Panc1 (cell line): ENCODE results near the gene ADGRD1. TPM values are rescaled to one million over a fixed set of nuclear protein-coding genes. Genes with fewer than 3 reads are reported as not detected.
"Not testable (repeated sequence)": the region's sequence is repeated elsewhere in the genome, so short reads cannot be mapped to it uniquely, and the experiment has no call there.

Experiments used
- ATAC-seq: fragments of 200-7000 bp; cut with Tn5 transposase; 2 replicates; pipeline ENCODE4 v1.9.1; 2020; ENCODE audit warnings: mild to moderate bottlenecking, moderate library complexity
- BruUV-seq: library from RNA; stranded (reverse); fragments of 400-500 nt; replicated peaks from 2 replicates; lab custom pipeline; 2021; lab: Mats Ljungman, UMichigan
- CTCF ChIA-PET: fragments of 300-600 bp; sonication (Branson Sonifier 250); formaldehyde crosslinking; loops from one replicate; lab custom pipeline; 2022; ENCODE audit warnings: antibody characterized with exemption; lab: Charles Lee
- POLR2A ChIA-PET: fragments of 300-600 bp; sonication (Branson Sonifier 250); formaldehyde crosslinking; loops from one replicate; lab custom pipeline; 2022; ENCODE audit warnings: antibody characterized with exemption; lab: Charles Lee
- DNase-seq: peaks from one replicate; pipeline ENCODE4 v3.0.0-alpha.2; 2010; ENCODE audit warnings: low read depth, low spot score
- H3K27ac ChIP-seq: 2 replicates; pipeline ENCODE4 v1.5.1; 2011; ENCODE audit warnings: mild to moderate bottlenecking, low read length, inconsistent platforms
- H3K27me3 ChIP-seq: fragments of 200-500 bp; sonication (Bioruptor generic); 2 replicates; pipeline ENCODE4 v1.6.0; 2014; ENCODE audit warnings: low read length, inconsistent platforms; ENCODE audit not compliant: control insufficient read depth, insufficient read depth
- H3K36me3 ChIP-seq: fragments of 200-500 bp; sonication (Bioruptor generic); 2 replicates; pipeline ENCODE4 v1.5.1; 2014; ENCODE audit warnings: inconsistent platforms, mild to moderate bottlenecking, low read length, moderate library complexity; ENCODE audit not compliant: control insufficient read depth, insufficient read depth
- H3K4me1 ChIP-seq: 2 replicates; pipeline ENCODE4 v1.5.1; 2011; ENCODE audit warnings: inconsistent platforms, mild to moderate bottlenecking, low read length, moderate library complexity; ENCODE audit not compliant: control insufficient read depth, insufficient read depth
- H3K4me3 ChIP-seq, 2 experiments: 2 replicates each; pipeline ENCODE4 v1.5.1; 2011 to 2012; ENCODE audit warnings: low read depth in 2 of 2, low read length in 2 of 2, mild to moderate bottlenecking in 2 of 2, inconsistent platforms in 1 of 2, moderate library complexity in 1 of 2
- H3K9me3 ChIP-seq: fragments of 200-500 bp; sonication (Bioruptor generic); 2 replicates; pipeline ENCODE4 v1.5.1; 2014; ENCODE audit warnings: low read depth, mild to moderate bottlenecking, inconsistent platforms, low read length, moderate library complexity; ENCODE audit not compliant: control insufficient read depth, insufficient read depth
- POLR2AphosphoS5 ChIP-seq: IDR thresholded peaks from 2 replicates; pipeline ENCODE4 v1.6.1; 2012; ENCODE audit warnings: mild to moderate bottlenecking, low read depth, low read length, moderate library complexity
- SIN3A ChIP-seq: IDR thresholded peaks from 2 replicates; pipeline ENCODE4 v1.6.1; 2012; ENCODE audit warnings: low read depth, mild to moderate bottlenecking, low read length, moderate library complexity, borderline replicate concordance; ENCODE audit not compliant: insufficient read depth
- TCF7L2 ChIP-seq: IDR thresholded peaks from 2 replicates; pipeline ENCODE4 v1.6.1; 2011; ENCODE audit warnings: mild to moderate bottlenecking, low read depth, low read length, inconsistent platforms
- in situ Hi-C: cut with HindIII; loops from 2 replicates; pipeline ENCODE4 v1.10.0; 2016; ENCODE audit warnings: low sequenced_read_pairs, low pct_unique_long_range_greater_than_20kb
- intact Hi-C: fragments of 100-400 bp; cut with micrococcal nuclease; formaldehyde crosslinking; loops from one replicate; pipeline ENCODE4 v1.10.0; 2022; ENCODE audit not compliant: unreplicated experiment
- total RNA-seq: library from RNA; stranded (reverse); gene quantifications from one replicate; pipeline ENCODE4 v1.2.1, GENCODE V29; 2021; ENCODE audit not compliant: unreplicated experiment
- TF ChIP-seq, protein P1 (sequence below), 2 experiments: IDR thresholded peaks; 2 replicates each; pipeline ENCODE4 v1.6.1; 2011 to 2012; ENCODE audit warnings: low read depth in 2 of 2, control low read depth in 1 of 2, low read length in 1 of 2, mild to moderate bottlenecking in 1 of 2, moderate library complexity in 1 of 2; ENCODE audit not compliant: insufficient read depth in 1 of 2
- TF ChIP-seq, protein P2 (sequence below): fragments of 450-650 bp; IDR thresholded peaks from 2 replicates; pipeline ENCODE4 v1.5.1; 2017; ENCODE audit warnings: mild to moderate bottlenecking

ADGRD1 gene
- total RNA-seq, 1 experiment from 2014 or later, result 0.21 TPM

DNA sequence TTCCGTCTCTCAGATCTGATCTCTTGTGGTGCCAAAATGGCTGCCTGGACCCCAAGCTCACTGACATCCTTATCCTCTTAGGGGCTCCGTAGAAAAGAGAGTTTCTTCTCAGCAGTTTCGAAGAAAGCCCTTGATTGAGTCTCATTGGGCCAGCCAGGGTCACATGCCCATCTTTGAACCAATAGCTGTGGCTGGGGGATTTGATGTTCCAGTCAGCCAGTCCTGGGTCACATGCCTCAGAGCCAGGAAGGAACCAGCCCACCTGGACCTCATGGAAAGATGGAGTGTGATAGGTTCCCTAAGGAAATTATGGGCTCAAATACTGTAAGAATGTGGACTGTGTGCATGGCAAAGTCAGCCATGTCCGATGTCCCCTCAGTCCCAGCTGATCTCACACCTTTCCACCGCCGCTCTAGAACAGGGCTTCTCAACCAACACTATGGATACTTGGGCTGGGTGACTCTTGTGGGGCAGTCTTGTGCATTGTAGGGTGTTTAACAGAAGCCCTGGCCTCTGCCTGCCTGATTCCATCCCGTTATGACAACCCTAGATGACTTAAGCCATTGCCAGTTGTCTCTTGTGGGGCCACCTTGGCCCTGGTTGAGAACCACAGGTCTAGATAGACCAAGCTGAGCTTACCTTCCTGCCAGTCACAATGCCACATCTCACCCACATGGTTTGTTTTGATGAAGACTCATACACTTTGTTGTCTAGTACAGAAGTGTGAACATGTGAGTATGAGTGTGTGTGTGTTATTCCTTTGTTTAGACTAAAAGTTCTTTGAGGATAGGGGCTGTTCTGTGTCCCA is 163.9 kb downstream of the ADGRD1 start:
- no TSS peak for BruUV-seq
- POLR2A ChIA-PET, result no interaction called here
- DNase-seq, result no peak
- ATAC-seq, result no peak
- no peaks in the 10 kb centered on the region for H3K36me3 ChIP-seq
- no peaks in the 10 kb centered on the region for H3K4me1 ChIP-seq
- CTCF ChIA-PET, result no interaction called here
- no peak overlapping the region for H3K4me3 ChIP-seq
- H3K27me3 ChIP-seq, result peaks cover 2% of the 10 kb centered on the region
- intact Hi-C loops, result no loop called here
- in situ Hi-C loops, result no loop called here
- no peak overlapping the region for H3K27ac ChIP-seq
- TF ChIP-seq, protein P1, sequence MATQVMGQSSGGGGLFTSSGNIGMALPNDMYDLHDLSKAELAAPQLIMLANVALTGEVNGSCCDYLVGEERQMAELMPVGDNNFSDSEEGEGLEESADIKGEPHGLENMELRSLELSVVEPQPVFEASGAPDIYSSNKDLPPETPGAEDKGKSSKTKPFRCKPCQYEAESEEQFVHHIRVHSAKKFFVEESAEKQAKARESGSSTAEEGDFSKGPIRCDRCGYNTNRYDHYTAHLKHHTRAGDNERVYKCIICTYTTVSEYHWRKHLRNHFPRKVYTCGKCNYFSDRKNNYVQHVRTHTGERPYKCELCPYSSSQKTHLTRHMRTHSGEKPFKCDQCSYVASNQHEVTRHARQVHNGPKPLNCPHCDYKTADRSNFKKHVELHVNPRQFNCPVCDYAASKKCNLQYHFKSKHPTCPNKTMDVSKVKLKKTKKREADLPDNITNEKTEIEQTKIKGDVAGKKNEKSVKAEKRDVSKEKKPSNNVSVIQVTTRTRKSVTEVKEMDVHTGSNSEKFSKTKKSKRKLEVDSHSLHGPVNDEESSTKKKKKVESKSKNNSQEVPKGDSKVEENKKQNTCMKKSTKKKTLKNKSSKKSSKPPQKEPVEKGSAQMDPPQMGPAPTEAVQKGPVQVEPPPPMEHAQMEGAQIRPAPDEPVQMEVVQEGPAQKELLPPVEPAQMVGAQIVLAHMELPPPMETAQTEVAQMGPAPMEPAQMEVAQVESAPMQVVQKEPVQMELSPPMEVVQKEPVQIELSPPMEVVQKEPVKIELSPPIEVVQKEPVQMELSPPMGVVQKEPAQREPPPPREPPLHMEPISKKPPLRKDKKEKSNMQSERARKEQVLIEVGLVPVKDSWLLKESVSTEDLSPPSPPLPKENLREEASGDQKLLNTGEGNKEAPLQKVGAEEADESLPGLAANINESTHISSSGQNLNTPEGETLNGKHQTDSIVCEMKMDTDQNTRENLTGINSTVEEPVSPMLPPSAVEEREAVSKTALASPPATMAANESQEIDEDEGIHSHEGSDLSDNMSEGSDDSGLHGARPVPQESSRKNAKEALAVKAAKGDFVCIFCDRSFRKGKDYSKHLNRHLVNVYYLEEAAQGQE (IDR thresholded peaks at IDR 0.05; ENCODE audit: insufficient read depth in 1 of 2, low read depth in 2 of 2, low read length in 1 of 2), result no peak
- TF ChIP-seq TCF7L2, result no peak
- TF ChIP-seq SIN3A, result no peak
- TF ChIP-seq, protein P2, sequence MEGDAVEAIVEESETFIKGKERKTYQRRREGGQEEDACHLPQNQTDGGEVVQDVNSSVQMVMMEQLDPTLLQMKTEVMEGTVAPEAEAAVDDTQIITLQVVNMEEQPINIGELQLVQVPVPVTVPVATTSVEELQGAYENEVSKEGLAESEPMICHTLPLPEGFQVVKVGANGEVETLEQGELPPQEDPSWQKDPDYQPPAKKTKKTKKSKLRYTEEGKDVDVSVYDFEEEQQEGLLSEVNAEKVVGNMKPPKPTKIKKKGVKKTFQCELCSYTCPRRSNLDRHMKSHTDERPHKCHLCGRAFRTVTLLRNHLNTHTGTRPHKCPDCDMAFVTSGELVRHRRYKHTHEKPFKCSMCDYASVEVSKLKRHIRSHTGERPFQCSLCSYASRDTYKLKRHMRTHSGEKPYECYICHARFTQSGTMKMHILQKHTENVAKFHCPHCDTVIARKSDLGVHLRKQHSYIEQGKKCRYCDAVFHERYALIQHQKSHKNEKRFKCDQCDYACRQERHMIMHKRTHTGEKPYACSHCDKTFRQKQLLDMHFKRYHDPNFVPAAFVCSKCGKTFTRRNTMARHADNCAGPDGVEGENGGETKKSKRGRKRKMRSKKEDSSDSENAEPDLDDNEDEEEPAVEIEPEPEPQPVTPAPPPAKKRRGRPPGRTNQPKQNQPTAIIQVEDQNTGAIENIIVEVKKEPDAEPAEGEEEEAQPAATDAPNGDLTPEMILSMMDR, result no peak
- TF ChIP-seq POLR2AphosphoS5, result no peak
- H3K9me3 ChIP-seq, result no peaks in the 10 kb centered on the region

DNA sequence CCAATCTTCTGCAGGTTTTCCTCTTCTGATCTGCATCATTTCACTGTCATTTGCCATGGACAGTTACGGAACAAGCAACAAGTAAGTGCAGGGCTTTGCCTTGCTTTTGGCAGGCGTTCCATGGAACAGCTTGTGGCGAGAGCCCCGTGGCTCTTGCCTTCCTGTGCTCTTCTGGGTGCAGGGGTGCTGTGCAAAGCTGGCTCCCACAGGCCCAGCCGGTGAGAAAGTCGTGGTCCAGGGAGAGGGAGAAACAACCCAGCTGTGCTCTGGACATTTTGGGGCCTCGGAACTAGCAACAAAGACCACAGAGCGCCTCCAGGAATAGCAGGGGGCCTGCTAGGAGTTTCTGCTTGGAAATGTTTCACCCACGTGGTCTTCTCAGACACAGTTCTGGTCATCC is 164.7 kb downstream of the ADGRD1 start:
- no TSS peak for BruUV-seq
- in situ Hi-C loops, result no loop called here
- DNase-seq, result no peak
- TF ChIP-seq, protein P1 (IDR thresholded peaks at IDR 0.05; ENCODE audit: insufficient read depth in 1 of 2, low read depth in 2 of 2, low read length in 1 of 2), result no peak
- no peak for TF ChIP-seq POLR2AphosphoS5
- TF ChIP-seq TCF7L2, result no peak
- no peak for TF ChIP-seq SIN3A
- TF ChIP-seq, protein P2, result no peak
- intact Hi-C loops, result no loop called here
- no peak overlapping the region for H3K27ac ChIP-seq
- no peaks in the 10 kb centered on the region for H3K4me1 ChIP-seq
- H3K36me3 ChIP-seq, result no peaks in the 10 kb centered on the region
- peaks cover 2% of the 10 kb centered on the region for H3K27me3 ChIP-seq
- CTCF ChIA-PET, result no interaction called here
- ATAC-seq, result no peak
- H3K9me3 ChIP-seq, result no peaks in the 10 kb centered on the region
- no peak overlapping the region for H3K4me3 ChIP-seq
- POLR2A ChIA-PET, result no interaction called here

DNA sequence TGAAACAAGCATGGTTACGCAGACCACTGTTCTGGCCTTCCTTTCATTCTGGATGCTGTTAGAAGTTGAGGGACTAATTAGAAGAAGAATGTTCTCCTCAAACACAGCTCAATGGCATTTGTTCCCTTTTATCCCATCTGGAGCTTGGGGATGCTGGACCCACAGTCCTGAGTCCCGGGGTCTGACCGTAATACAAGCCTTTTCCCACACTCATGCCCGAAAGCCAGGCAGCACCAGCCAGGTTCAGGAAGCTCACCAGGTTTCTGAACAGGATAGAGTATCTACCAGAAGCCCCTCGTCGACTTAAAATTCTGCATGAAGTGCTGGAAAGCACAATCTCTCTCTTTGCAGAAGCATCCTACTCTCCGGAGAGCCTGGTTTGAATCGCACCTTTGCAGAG is 165.6 kb downstream of the ADGRD1 start:
- intact Hi-C loops, H3K4me3 ChIP-seq, H3K27me3 ChIP-seq, POLR2A ChIA-PET, H3K4me1 ChIP-seq, H3K27ac ChIP-seq, CTCF ChIA-PET, in situ Hi-C loops, DNase-seq, H3K9me3 ChIP-seq, ATAC-seq, BruUV-seq, H3K36me3 ChIP-seq: not testable (repeated sequence)
